Activated CD4-positive, CD25-positive, alpha-beta regulatory T cell treated with anti-CD3 and anti-CD28 coated beads, Interleukin-2, amount 50 U/mL, for 24 hours (primary cell): ENCODE data around the gene STK11.
A peak's percentile ranks its signal among the peaks of the same experiment; 100 is the strongest.

Experiments
- ATAC-seq, 2 donors: fragments of 150-1000 bp; cut with Tn5 transposase; one replicate each; pipeline ENCODE4 v1.10.0; 2021; ENCODE audit warnings: mild to moderate bottlenecking in 1 of 2, moderate library complexity in 1 of 2

Gene STK11

DNA sequence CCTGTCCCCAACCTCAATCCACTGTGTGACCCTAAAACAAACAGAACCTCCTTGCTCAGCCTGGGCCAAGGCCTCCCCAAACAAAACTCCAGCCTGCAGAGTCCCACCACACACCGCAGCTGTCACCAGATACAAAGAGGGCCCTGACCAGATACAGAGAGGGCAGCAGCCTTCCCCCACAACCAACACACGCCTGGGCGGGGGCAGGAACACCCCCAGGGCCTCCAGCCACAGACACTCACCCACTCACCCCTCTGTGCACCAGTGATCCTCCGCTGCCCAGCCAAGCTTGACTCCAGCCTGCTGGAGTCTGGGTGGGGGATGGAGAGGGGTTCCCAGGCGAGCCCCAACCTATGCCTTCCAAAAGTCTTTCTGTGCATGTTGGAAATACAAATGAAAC, 57.6 kb downstream of the STK11 start:
- no peak for ATAC-seq

GRCh38 chr19:1264801-1265614, 59.4 kb downstream of the STK11 start:
- ATAC-seq, result no peak

DNA sequence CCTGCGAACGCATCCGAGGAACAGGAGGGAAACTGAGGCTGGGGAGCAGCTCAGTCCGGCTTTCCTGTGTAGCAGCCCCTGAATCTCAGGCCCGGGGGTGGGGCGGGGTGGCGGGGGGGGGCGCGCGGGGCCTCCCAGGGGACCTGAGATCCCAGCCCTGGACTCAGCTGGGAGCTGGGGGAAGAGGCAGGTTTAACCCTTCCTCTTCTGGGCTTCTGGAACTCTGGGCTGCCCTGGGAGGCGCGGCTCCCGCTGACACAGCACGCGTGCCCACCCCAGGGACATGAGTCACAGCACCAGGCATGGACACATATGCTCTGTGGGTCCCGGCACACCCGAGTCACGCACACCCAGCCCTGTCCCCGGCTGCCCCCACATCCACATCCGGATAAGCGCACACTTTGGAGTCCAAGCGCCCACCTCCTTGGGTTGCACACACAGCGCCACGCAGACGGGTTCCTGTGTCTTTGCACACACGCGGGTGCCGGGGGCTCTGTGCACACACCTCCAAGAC, 60.1 kb downstream of the STK11 start:
- ATAC-seq, result peak; percentile 0

DNA sequence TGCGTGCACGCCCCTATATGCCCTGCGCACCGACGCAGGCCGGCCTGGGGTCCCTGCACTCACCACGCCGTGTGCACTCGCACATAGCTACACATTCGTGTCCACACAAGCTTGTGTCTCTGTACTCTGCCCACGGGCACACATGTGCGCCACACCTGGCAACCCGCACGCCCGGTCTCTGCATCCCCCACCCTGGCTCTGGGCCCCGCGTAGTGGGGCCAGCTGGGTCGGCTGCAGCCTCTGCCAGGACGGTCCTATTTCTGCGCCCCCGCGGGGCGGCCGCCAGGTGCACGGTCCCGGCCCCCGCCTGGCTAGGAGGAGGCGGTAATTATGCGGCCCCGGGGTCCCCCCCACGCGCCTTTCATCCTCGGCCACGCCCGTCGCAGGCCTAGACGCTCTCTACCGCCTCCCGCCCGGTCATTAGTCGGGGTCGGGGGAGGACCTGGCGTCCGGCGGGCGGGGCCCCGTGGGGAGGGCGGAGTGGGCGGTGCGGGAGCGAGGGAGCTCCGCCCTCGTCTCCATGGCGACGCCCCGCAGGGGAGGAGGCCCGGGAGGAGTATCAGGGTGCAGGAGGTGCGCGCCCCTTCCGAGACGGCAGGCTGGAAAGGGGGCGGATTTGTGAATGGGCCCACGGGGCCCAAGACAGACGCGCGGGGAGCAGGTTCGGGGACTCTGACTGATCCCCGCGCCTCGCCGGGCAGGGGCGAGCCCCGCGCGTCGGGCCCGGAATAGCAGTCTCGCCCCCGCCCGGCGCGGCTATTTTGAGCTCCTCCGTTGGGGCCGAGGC, 60.7 kb downstream of the STK11 start:
- ATAC-seq, result peak; percentile 39

GRCh38 chr19:1266916-1267476, 61.4 kb downstream of the STK11 start:
- peak; percentile 2 to 10 for ATAC-seq

GRCh38 chr19:1267477-1268225, 62.1 kb downstream of the STK11 start:
- ATAC-seq, result no peak

DNA sequence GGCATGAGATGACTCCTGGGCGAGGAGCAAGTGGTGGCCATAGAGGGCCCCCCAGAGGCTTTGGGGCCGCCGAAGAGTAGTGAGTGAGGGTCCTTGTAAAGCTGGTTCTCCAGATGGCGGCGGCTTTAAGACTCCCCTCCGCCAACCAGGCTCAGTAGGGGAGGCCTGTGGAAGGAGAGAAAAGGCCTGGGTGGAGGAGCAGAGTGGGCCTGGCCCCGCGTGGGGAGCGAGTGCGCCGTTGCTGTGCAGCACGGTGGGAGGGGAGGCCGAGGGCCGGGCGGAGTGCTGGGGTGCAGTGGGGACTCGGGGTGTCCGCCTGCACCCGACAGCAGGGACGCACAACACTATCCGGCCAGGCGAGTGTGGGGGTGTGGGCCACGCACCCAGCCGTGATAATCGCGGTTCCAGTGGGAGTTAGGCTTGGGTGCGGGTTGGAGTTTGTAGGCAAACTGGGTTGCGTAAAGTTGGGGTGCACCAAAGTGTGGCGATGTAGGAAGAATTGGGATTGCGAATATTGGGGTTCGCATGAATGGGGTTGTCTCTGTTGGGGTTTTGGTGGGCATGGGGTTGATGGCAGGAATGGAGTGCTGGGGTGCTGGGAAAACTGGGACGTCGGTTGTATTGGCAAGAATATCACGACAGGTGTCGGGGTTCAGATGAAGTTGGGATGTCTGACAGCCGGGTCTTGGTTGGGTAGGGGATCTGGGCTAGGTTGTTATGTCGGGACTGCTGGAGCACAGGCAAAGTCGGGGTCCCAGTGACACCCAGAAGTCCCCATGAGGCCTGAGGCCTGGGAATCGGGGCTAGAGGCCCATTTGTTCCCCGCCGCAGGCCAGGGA, 62.9 kb downstream of the STK11 start:
- no peak for ATAC-seq

DNA sequence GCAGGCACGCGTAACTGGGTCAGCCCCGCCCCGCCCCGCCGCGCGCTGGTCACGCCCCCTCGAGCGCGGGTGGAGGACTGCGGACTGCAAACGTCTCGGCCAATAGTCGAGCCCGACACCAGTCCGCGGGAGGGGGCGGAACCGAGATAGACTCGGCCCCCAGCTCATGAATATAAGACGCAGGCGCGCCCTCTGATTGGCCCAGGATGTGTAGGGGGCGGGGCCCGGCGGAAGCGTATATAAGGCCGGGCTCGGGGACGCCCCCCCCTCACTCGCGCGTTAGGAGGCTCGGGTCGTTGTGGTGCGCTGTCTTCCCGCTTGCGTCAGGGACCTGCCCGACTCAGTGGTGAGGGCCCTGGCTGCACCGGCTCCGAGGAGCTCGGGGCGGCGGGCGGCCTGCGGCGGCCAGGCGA, 63.5 kb downstream of the STK11 start, which contains the start of gene CIRBP:
Gene CIRBP, plus strand, starts transcription at position 268 of the 413 bp plus-strand sequence. CDS start 1,602 bp downstream, outside the sequence.
- ATAC-seq, result peak; percentile 76 to 78

DNA sequence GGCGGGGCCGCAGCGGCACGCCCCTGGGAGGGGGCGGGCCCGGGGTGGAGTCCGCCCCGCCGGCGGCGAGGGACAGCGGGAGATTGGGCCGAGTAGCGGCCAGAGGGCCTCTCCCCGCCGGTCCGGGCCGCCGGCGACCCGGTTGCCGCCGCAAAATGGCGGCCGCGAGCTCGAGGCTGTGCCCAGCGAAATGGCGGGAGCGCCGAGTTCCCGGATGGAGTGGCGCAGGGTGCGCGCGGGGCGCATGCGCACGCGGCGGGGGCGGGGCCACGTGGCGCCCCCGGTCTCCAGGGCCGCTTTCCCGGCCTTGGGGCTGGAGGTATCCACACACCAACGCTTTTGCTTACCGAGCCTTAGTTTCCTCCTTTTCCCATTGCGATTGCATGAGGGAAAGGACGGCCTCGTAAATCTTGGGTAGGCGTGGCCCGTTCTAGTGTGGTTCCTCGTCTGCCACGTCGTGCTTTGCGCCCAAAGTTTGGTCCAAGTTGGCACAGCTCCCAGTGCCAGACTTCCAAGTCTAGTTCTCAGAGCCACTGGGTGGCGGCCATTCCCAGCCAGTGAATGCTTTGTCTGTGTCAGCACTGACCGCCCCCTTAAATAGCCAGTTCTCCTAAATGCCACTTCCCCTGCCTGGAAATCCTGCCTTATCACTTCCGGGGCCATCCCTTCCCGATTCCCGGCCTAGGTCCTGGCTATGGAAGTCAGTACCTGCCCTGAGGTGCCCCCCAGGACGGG, 64.1 kb downstream of the STK11 start:
- ATAC-seq, result peak; percentile 36 to 41

DNA sequence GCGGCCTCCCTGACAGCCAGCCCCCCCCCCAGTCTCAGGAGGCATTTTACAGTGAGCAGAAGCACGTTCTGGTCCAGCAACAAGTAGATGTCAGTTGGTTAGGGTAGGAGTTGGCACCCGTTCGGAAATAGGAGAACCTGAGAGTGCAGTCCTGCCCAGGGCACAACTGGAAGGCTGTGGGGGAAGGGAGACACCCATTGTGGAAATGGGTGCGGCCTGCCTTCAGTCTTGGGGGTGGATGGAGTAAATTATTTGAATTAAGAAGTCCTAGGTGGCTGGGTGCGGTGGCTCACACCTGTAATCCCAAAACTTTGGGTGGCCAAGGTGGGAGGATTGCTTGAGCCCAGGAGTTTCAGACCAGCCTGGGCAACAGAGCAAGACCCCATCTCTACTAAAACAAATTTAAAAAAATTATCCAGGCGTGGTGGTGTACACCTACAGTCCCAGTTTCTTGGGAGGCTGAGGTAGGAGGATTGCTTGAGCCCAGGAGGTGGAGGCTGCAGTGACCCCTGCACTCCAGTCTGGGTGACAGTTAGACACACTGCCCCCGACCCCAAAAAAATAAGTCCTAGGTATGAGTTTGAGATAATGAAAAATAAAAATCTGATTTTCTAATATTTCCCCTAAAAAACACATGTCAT, 64.8 kb downstream of the STK11 start:
- no peak for ATAC-seq

GRCh38 chr19:1270854-1271527, 65.4 kb downstream of the STK11 start:
- no peak for ATAC-seq

- ATAC-seq, result no peak
Observed at GRCh38 chr19:1271528-1272422, 66.2 kb downstream of the STK11 start.

DNA sequence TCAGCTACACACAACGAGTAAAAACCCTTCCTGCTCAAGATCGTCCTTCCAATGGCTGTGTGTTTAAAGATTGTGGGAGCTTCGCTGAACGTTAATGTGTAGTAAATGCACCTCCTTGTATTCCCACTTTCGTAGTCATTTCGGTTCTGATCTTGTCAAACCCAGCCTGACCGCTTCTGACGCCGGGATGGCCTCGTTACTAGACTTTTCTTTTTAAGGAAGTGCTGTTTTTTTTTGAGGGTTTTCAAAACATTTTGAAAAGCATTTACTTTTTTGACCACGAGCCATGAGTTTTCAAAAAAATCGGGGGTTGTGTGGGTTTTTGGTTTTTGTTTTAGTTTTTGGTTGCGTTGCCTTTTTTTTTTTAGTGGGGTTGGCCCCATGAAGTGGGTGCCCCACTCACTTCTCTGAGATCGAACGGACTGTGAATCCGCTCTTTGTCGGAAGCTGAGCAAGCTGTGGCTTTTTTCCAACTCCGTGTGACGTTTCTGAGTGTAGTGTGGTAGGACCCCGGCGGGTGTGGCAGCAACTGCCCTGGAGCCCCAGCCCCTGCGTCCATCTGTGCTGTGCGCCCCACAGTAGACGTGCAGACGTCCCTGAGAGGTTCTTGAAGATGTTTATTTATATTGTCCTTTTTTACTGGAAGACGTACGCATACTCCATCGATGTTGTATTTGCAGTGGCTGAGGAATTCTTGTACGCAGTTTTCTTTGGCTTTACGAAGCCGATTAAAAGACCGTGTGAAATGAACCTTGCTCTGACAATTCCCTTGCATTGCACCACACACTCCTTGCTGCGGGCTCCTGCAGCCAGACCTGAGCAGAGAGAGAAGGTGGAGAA, 67.1 kb downstream of the STK11 start:
- ATAC-seq, result no peak

- no peak for ATAC-seq
Observed at GRCh38 chr19:1273263-1274041, 67.9 kb downstream of the STK11 start.

GRCh38 chr19:1274081-1274851, 68.7 kb downstream of the STK11 start:
- ATAC-seq, result no peak

DNA sequence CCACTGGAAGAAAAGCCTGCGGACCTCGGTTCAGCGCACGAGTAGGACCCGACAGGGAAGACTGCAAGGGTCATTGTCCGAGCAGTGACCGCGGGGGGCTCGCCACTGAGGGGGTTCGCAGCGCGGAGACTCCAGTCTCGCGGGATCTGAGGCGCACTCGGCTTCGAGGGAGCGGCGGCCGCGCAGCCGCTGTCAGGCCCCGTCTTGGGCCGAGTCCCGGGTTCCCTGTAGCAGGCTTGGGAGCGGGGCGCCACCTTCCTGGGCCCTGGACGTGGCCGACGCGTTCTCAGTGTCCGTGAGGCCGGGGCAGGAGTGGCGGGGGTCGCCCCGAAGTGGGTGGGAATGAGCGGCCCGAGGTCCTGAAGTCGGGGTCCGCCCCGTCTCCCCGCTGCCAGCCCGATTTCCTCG, 69.3 kb downstream of the STK11 start:
- no peak for ATAC-seq
